Stimulated activated CD8-positive, alpha-beta memory T cell treated with anti-CD3 and anti-CD28 coated beads, Interleukin-12 subunit alpha, Interleukin-12 subunit beta, amount 100 ng/mL, for 24 hours (primary cell): Measurements from ENCODE around the gene FAM193A.
"Not testable (repeated sequence)": the region's sequence is repeated elsewhere in the genome, so short reads cannot be mapped to it uniquely, and the experiment has no call there.

Source experiments
- DNase-seq: peaks from one replicate; pipeline ENCODE4 v3.0.0-alpha.2; 2020; ENCODE audit errors: extremely low read depth

FAM193A gene

DNA sequence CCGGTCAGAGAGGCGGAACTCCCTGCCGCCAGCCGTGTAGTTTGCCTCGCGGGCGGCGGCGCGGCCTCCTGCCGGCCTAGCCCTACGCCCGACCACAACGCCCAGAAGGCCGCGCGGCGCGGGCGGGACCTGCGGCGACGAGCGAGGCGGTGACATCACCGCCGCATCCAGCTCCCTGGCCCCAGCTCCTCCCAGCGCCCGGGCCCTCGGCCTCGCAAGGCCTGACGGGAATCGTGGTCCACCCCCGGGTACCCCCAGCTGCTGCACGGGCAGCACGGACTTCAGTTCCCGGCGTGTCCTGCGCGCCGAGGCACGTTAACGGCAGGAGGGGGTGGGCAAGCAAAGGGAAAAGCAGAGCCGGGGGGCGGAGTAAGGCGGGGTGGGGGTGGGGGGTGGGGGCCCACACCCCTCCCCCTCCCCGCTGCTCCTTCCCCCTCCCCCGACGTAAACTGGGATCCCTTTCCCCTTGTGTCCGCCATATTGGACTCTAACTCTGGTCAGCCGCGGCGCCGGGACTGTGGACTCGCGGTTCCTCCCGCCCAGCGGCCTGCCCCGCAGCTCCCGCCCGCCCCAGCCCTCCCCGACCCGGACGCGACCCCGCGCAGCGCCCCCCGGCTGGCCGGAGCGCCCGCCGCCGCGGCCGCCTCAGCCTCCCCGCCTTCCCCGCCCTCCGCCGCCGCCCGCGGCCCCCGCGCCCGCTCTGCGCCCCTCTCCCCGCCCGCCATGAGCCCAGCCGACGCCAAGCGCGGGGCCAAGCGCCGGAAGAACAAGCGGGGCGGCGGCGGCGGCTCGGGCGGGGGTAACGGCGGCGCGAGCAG is at the start of gene FAM193A:
Gene FAM193A (plus strand): TSS at position 455 of the 818 bp plus-strand sequence. CDS start 269 bp downstream, at position 724.
- peak; percentile 98 for DNase-seq

- DNase-seq = no peak
Observed at GRCh38 chr4:2486981-2487380, 49.5 kb upstream of the FAM193A start.

DNA sequence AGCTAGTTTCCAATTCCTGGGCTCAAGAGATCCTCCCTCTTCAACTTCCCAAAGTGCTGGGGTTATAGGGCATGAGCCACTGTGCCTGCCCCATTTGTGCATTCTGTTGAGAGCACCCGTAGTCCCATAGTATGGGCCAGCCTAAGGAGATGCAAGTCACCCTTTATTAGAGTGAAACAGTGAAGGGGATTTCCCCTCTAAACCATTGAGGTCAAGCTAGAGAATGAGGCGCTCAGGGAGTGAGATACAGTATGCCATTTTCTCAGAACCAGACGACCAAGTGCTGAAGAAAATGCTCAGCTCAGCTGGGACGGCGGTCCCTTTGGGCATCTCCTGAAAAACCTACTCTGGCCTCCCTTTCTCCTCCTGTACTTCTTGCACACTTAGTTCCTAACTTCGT is 48.8 kb upstream of the FAM193A start:
- no peak for DNase-seq

- no peak for DNase-seq
Observed at GRCh38 chr4:2489081-2489805, 47.2 kb upstream of the FAM193A start.

GRCh38 chr4:2489841-2490552 is 46.5 kb upstream of the FAM193A start:
- no peak for DNase-seq

DNA sequence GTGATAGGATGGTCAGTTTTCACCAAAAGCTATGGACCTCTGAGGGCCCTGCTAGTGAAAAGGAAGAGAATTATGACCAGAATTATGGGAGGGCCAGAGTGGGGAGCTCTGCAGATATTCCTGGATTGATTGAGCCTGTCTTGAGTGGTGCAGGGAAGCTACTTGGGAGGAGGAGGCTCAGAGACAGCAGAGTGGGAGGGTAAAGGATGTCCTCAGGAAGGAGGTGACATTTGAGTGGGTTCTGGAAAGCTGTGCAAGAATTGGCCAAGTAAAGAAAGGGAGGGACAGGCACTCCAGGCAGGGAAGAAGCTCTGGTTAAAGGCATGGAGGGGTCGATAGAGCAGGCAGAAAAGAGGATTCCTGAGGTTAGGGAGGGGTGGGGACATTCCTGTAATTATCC is 43.5 kb upstream of the FAM193A start:
- no peak for DNase-seq

- DNase-seq = no peak
Observed at GRCh38 chr4:2494992-2495391, 41.5 kb upstream of the FAM193A start.

DNA sequence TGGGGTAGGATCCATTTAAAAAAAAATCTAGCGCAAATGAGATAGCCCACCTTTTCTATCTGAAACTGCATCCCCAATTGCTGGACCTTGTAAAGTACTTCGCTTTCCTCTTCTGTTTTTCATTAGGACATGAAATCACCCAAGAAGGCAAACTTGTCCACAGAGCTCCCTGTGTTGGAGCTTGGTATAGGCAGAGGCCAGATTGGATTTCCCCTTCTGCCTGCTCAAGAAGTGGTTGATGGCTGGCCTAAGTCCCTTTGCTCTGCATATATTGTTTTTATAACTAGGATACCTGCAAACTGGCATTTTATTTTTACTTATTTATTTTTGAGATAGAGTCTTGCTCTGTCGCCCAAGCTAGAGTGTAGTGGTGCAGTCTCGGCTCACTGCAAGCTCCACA is 39.1 kb upstream of the FAM193A start:
- DNase-seq = no peak

GRCh38 chr4:2497931-2498330 is 38.5 kb upstream of the FAM193A start:
- DNase-seq = no peak

GRCh38 chr4:2500547-2500946 is 35.9 kb upstream of the FAM193A start:
- DNase-seq = no peak

- no peak for DNase-seq
Observed at GRCh38 chr4:2501034-2501594, 35.3 kb upstream of the FAM193A start.

- no peak for DNase-seq
Observed at GRCh38 chr4:2503809-2504208, 32.6 kb upstream of the FAM193A start.

GRCh38 chr4:2507259-2507658 is 29.2 kb upstream of the FAM193A start:
- DNase-seq = no peak

DNA sequence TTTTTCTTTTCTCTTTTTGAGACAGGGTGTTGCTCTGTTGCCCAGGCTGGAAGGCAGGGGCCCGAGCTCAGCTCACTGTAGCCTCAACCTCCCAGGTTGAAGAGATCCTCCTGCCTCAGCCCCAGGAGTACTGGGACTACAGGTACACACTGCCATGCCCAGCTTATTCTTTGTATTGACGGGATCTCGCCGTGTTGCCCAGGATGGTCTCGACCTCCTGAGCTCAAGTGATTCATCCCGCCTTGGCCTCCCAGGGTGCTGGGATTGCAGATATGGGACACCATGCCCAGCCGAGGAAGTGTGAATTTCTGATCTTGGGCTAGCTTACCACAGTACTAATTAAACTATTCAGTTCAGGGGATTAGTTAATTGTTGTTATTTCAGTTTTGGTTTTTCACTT is 28.6 kb upstream of the FAM193A start:
- no peak for DNase-seq

- no peak for DNase-seq
Observed at GRCh38 chr4:2510351-2511259, 25.8 kb upstream of the FAM193A start.

DNA sequence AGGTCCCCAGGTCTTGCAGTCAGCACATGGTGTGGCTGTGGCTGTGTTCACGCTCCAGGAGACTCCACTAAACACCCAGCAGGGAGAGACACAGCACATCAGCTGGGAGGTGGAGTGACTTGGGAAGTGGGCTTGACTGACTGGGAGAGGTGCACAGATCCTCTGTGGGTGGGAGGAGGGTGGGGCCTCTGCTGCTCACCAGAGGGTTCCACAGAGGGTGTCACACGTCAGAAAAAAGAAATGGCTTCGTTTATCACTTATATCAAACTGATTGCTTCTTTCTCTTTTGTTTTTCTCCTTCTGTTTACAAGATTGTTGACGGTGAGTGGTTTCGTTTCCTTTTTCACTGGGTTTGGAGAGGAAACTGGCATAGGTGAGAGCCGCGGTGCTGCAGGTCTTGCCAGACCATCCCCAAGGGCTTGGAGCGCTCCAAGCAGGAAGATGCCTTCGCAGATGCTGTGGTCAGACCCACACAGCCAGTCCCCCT is 24.8 kb upstream of the FAM193A start:
- no peak for DNase-seq

DNA sequence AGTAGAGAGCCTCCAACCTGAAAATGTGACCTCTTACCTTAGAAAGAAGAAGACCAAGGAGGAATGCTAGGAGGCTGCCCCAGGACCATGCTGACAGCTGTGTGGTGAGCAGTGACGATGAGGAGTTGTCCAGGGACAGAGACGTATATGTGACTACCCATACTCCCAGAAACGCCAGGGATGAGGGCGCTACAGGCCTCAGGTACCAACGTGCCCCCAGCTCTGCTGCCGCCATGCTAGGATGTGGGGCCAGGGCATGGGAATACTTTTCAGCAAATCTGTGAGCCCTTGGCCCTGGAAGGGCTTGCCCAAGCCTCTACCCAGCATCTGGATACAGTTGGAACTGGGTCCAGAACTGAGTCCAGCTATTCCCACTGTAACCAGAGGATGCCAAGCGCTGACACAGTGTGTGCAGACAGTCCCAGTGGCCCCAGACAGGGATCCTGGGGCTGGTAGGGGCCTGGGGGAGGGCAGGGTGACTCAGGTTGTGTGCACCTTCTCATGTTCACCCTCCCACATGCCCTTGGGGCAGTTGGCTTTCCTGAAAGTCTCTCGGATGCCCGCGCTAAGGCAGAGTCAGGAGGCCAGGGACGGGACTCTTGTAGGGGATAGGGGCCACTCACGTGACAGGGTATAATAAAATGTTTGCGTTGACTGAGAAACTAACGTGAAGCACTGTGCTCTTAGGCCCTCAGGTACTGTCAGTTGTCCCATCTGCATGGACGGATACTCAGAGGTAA is 23.9 kb upstream of the FAM193A start:
- no peak for DNase-seq

DNA sequence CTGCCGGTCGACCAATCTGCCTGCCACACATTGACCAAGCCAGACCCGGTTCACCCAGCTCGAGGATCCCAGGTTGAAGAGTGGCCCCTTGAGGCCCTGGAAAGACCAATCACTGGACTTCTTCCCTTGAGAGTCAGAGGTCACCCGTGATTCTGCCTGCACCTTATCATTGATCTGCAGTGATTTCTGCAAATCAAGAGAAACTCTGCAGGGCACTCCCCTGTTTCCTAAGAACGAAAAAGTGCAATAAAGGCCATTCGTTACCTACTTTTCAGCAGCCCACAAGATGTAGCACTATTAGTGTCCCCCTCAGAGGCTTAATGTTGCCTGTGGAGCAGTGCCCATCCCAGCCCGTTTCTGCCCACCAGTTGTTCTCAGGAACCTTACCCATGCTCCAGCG is 22.3 kb upstream of the FAM193A start:
- DNase-seq = not testable (repeated sequence)

DNA sequence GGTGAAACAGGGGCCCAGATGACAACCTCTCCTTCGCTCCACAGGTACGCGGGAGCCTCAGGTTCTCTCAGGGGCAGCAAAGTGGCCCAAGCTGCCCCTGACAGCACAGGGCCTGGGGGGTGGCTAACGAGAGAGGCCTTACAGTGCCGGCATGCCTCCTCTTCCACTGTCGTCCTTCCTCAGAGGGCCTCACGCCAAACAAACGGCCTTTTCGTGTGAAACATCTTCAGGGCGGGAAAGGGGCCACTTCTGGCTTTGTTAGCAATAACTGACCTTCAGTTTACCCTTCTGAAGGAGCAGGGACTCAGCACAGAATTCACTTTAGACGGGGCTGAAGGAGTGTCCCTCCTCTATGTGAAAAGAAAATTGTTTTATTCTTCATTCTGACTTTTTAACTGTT is 21.5 kb upstream of the FAM193A start:
- not testable (repeated sequence) for DNase-seq

GRCh38 chr4:2515830-2516550 is 20.5 kb upstream of the FAM193A start:
- DNase-seq = no peak
